Activated CD4-positive, alpha-beta T cell treated with anti-CD3 and anti-CD28 coated beads, Interleukin-2, amount 10 ng/mL, durations not matched to agents 24 days and 14 days (primary cell): ENCODE data around the gene COMT. TPM values are rescaled to one million over a fixed set of nuclear protein-coding genes. Genes with fewer than 3 reads are reported as not detected.
A peak's percentile ranks its signal among the peaks of the same experiment; 100 is the strongest.

Experiments used
- DNase-seq: peaks from one replicate; pipeline ENCODE4 v3.0.0; 2022
- H3K27ac Mint-ChIP-seq: one replicate; pipeline ENCODE4 v1.8.0; 2022; ENCODE audit warnings: mild to moderate bottlenecking, mixed read lengths
- H3K27me3 Mint-ChIP-seq: one replicate; pipeline ENCODE4 v1.8.0; 2022; ENCODE audit warnings: mixed read lengths
- H3K36me3 Mint-ChIP-seq: one replicate; pipeline ENCODE4 v1.8.0; 2022; ENCODE audit warnings: low read depth, mild to moderate bottlenecking, mixed read lengths
- H3K4me1 Mint-ChIP-seq: one replicate; pipeline ENCODE4 v1.8.0; 2021; ENCODE audit warnings: mixed read lengths
- H3K4me3 Mint-ChIP-seq: one replicate; pipeline ENCODE4 v1.8.0; 2022; ENCODE audit warnings: mild to moderate bottlenecking, moderate library complexity, mixed read lengths
- H3K9me3 Mint-ChIP-seq: one replicate; pipeline ENCODE4 v1.8.0; 2021; ENCODE audit warnings: mixed read lengths
- intact Hi-C: fragments of 100-400 bp; cut with micrococcal nuclease; formaldehyde crosslinking; loops from one replicate; pipeline ENCODE4 v1.15.1; 2023
- total RNA-seq: library from RNA; stranded (reverse); gene quantifications from 2 replicates; pipeline ENCODE4 v1.2.3, GENCODE V29; 2022

COMT gene
- total RNA-seq, 1 donor from 2014 or later: 110 TPM

DNA sequence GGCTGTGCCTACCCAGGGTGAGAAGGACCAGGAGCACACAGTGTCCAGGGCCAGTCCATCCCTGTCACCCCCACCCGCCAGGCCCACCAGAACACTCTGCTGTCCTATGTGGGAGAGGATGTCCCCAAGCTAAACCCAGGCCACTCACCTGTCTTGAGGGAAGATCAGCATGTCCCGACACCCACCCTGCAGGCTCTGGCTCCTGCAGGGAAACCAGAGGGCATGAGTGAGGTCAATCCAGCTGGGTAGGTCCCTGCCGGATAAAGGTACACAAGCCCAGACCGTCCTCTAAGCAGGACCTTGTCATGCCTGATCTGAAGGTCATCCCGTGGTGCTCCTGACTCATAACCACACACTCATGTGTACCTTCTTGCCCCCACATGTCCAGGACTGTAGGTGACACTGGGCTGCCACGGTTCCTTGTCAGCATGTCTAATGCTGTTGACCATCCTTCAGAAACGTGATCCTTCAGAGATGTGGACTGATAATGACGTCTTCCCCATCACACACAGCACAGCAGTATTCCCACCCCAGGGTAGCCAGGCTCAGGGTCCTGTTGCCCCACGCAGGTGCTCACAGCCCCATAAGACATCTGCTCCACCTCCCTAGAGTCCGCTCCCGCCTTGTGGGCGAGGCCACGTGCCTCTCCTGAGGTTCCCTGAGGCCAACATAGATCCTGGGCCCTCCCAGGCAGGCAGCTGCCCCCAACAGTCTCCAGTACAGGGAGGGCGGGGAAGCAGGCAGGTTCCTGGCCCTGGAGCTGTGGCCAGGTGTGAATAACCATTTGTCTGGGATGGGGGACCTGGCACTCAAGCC, 68.9 kb downstream of the COMT start:
- H3K4me1 Mint-ChIP-seq: no peaks in the 10 kb centered on the region
- H3K9me3 Mint-ChIP-seq: no peaks in the 10 kb centered on the region
- H3K27me3 Mint-ChIP-seq: peaks cover 16% of the 10 kb centered on the region
- intact Hi-C loops: no loop called here
- no peak overlapping the region for H3K4me3 Mint-ChIP-seq
- no peak overlapping the region for H3K27ac Mint-ChIP-seq
- DNase-seq: no peak
- no peaks in the 10 kb centered on the region for H3K36me3 Mint-ChIP-seq

DNA sequence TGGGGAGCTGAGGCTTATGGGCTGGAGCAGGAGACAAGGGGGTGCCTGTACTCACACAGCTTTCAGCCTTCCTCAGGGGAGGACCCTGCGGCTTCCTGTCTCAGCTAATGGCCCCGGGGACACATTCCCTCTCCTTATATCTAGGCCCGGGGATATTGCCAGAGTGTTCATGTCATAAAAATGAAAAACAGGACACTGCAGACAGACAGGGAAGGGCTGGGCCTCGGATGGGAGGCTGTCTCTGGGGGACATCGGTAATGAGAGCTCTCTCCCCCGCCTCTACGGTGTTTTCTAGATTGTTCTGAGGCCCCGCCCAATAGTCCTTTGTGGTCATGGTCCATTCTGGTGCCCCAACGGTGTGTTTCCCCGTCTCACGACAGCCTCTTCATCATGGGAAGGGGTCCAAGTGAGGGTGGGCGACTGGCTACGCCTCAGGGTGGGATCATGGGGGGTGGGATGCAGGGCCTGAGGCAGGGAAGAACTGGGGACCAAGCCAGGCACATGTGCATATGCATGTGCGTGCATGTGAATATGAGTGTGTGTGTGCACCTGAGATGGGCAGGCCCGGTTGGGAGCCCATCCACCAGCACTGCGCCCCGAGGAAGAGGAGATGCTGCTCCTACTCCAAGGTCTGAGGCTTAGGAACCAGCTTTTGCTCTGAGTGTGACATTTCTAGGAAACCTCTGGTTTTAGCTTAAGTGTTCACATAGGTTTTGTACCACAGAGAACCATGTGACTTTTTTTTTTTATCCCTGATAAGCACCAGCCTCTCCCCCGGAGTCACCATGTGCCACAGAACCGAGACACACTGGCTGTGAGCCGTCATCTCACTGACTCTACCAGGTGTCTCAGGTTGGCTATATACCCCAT, 69.8 kb downstream of the COMT start:
- H3K36me3 Mint-ChIP-seq: no peaks in the 10 kb centered on the region
- H3K27ac Mint-ChIP-seq: no peak overlapping the region
- no peaks in the 10 kb centered on the region for H3K4me1 Mint-ChIP-seq
- no peak overlapping the region for H3K4me3 Mint-ChIP-seq
- no peak for DNase-seq
- peaks cover 15% of the 10 kb centered on the region for H3K27me3 Mint-ChIP-seq
- no peaks in the 10 kb centered on the region for H3K9me3 Mint-ChIP-seq
- intact Hi-C loops: no loop called here

DNA sequence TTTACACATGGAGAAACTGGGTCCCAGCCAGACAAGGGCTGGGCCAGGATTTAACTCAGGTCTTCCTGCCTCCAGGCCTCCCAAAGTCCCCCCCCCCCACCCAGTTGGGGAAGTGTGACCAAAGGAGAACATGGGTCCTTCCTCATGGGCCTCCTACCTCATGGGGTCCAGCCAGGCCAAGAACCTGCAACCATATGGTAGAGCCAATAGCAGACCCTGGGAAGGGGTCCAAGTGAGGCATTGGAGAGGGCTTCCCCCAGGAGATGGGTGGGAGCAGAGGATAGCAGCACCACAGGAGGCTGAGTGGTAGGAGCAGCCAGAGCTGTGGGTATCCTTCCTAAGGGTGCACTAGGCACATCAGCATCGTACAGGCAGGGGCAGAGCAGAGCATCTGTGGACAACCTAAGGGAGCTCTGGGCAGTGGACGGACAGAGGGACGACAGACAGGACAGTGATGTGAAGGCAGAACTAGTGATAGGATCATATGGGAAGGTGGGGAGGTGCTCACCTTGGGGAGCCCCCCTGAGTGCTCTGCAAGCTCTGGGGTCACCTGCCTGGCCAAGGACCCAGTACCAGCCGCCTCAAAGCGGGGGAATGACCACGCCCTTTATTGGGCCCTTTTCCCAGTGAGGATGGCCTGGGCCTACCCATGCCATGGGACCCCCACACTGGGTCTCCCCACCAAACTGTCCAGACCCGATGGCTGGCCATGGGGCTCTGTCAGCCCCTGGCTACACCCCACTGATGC, 70.6 kb downstream of the COMT start:
- Mint-ChIP-seq H3K36me3 (no peaks in the 10 kb centered on the region), H3K9me3 (no peaks in the 10 kb centered on the region), H3K4me3 (no peak overlapping the region), H3K27me3 (peaks cover 15% of the 10 kb centered on the region), H3K4me1 (peaks cover 2% of the 10 kb centered on the region), H3K27ac (no peak overlapping the region)
- DNase-seq: no peak
- intact Hi-C loops: no loop called here

DNA sequence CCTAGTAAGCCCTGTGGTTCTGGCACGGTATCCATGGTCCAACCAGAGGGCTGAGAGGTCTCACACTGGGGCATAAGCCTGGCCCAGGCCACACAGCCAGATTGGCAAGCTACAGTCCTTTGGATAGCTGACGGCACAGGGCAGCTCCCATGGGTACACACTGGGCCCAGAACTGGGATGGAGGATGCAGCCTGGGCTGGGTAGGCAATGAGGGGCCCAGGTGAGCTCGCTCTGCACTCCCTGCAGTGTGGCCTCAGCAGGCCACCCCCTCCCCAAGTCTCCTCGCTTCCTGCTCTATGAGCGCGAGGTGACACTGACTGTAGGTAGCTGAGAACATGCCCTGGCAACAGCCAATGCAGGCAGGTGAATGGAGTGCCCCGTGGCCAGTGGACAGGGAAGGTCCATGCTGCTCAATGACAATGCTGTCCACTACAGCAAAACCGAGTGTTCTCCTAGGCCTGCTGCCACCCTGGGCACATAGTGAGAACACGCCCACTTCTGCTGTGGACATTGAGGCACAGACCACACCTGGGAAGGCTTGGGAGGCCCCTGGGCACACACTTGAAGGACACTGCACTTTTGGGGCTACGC, 71.3 kb downstream of the COMT start:
- Mint-ChIP-seq H3K4me3 (no peak overlapping the region), H3K27me3 (peaks cover 20% of the 10 kb centered on the region), H3K4me1 (peaks cover 5% of the 10 kb centered on the region), H3K27ac (no peak overlapping the region), H3K9me3 (no peaks in the 10 kb centered on the region), H3K36me3 (no peaks in the 10 kb centered on the region)
- intact Hi-C loops: no loop called here
- DNase-seq: no peak

DNA sequence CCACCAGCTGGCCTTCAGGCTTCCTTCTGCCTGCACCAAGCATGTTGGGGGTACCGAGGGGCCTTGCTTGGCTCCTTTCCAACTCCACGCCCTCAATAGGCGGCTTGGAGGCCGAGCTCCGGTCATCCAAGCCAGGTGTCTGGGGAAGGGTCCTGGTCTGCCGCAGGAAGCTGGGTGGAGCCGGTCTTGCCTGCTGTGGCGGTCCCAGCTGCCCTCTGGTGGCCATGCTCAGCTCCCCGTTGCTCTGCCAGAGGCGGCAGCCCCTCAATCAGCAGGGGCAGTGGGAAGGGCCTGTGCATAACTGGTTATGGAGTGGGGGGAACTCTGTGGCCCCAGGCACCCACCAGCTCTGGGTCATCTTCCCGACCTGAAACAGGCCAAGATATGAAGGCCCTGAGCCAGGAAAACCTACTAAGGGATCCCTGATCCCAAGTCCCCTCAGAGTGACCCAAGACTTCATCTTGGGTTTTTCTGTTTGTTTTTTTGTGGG, 71.9 kb downstream of the COMT start:
- Mint-ChIP-seq H3K4me3 (no peak overlapping the region), H3K4me1 (peaks cover 5% of the 10 kb centered on the region), H3K36me3 (no peaks in the 10 kb centered on the region), H3K27me3 (peaks cover 23% of the 10 kb centered on the region), H3K27ac (no peak overlapping the region), H3K9me3 (no peaks in the 10 kb centered on the region)
- DNase-seq: peak; percentile 72
- intact Hi-C loops: no loop called here

DNA sequence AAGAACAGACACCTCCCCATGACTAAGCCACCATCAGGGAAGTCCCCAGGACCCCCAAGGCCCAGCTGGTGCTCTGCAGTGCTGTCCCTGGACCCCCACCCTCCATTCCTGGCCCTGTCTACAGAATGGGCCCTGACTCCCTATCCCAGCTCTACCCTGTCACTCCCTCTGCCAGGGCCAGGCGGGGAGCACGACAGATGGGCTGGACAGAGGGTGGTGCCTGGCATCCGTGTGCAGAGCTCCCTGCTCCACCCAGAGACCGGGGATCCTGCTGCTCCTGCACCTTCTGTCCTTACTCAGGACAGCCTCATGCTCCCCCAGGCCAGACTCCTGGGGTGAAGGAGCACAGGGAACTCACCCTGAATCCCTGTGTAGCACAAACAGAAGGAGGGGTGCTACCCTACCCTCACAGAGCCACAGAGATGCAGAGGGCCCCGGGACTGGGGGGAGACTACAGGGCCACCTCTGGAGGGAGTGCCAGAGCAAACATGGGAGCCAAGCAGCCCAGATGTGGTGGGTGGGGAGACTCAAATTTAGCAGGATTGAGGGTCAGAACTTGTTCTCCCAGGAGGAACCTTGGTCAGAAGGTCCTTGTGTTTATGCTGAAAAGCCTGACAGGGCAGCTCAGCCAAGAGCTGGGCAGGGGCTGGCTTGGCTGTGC, 73.1 kb downstream of the COMT start:
- intact Hi-C loops: no loop called here
- H3K27me3 Mint-ChIP-seq: peaks cover 25% of the 10 kb centered on the region
- H3K4me1 Mint-ChIP-seq: peaks cover 7% of the 10 kb centered on the region
- no peak for DNase-seq
- H3K9me3 Mint-ChIP-seq: no peaks in the 10 kb centered on the region
- no peak overlapping the region for H3K4me3 Mint-ChIP-seq
- H3K36me3 Mint-ChIP-seq: no peaks in the 10 kb centered on the region
- no peak overlapping the region for H3K27ac Mint-ChIP-seq

DNA sequence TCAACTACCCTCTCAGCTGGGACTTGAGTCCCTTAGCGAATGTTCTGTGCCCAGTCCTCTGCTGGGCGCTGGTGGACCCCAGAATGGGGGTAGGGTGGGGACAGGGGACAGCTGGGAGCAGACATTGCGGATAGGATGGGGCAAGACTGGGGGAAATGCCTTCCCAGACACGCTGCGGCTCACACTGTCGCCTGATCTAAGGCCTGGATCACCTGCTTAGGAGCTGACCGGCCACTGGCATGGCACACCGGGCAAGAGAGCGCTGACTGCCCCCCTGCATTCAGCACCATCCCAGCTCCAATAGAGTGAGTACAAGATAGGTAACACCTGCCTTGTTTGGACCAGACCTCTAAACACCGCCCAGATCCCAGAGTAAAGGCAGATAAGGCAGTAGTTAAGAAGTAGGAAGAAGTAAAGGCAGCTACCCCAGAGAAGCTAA, 73.6 kb downstream of the COMT start:
- DNase-seq: no peak
- peaks cover 25% of the 10 kb centered on the region for H3K27me3 Mint-ChIP-seq
- H3K27ac Mint-ChIP-seq: no peak overlapping the region
- H3K4me3 Mint-ChIP-seq: peak overlapping the region; percentile 43
- H3K4me1 Mint-ChIP-seq: peaks cover 8% of the 10 kb centered on the region
- no peaks in the 10 kb centered on the region for H3K9me3 Mint-ChIP-seq
- H3K36me3 Mint-ChIP-seq: no peaks in the 10 kb centered on the region
- intact Hi-C loops: no loop called here

DNA sequence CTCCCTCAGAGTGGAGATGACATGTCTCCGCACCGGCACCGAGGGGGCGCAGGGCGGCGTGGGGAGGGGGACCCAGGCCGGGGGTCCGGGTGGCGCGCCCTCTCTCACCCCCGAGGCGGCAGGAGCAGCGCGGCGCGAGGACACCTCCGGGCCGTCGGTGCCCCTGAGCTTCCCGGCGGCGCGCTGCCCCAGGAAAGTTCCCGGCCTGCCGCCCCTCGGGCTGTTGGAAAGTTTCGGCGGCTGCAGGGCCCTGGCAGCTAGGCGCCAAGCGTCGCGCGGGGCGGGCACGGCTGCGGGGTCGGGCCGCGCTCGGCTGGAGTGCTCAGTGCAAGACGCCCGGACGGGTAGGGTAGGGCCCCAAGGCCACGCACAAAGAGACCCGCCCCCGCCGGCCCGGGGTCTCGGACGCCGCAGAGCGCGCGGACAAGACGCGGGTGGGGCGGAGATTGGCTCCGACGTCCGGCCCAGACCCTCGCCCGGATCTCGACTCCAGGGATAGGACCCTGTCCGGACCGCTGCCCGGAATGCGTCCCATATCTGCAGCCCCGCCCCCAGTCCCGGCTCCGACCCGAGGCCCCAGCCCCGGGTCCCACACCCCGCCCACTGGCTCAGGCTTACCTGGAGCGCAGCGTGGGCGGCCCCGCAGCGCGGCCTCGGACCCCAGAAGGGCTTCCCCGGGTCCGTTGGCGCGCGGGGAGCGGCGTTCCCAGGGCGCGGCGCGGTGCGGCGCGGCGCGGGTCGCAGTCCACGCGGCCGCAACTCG, 74.6 kb downstream of the COMT start:
- DNase-seq: no peak
- peak overlapping the region; percentile 89 for H3K4me3 Mint-ChIP-seq
- peaks cover 2% of the 10 kb centered on the region for H3K36me3 Mint-ChIP-seq
- H3K4me1 Mint-ChIP-seq: peaks cover 12% of the 10 kb centered on the region
- H3K9me3 Mint-ChIP-seq: no peaks in the 10 kb centered on the region
- H3K27ac Mint-ChIP-seq: no peak overlapping the region
- intact Hi-C loops: loop anchor here (1.0 kb wide), 1 partner anchor 46 kb away; no protein-coding TSS in a partner anchor
- H3K27me3 Mint-ChIP-seq: peaks cover 25% of the 10 kb centered on the region

DNA sequence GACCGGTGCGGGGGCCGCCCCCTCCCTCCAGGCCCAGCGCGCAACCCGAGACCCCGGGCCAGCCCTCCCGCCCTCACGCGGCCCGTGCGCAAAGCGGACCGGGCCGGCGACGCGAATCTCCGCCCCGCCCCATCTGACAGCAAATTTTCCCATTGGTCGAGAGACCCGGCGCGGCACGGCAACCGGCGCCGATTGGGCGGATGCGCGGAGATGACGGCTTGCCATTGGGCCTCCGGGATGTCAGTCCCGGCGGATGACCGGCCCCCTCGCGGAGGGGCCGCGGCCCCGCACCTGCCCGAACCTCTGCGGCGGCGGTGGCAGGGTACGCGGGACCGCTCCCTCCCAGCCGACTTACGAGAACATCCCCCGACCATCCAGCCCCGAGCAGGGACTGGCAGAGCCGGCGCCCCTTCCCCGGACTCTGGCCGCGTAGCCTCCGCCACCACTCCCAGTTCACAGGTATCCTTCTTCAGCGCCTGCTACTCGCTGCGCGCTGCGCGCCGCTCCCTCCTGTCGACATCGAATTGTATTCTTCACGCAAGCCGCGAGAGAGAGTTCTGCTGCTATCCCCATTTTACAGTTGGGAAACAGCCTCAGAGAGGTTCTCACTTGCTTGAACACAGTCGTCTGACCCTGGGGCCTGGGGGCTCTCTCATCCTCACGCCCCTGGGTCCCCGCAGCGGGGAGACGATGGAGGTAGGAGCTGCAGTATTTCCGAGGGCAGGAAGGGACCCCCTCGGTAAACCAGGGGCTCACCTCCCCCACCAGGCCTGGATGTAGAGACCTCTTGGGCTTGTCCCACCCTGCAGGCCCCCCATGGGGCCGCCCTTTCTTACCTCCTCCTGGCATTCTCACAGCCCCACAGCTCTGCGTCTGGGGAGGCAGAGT, 75.4 kb downstream of the COMT start, which contains the start of gene ARVCF:
TSS of gene ARVCF (minus strand) at position 90 of the 888 bp plus-strand sequence. CDS start 26,029 bp downstream, outside the sequence.
- H3K27ac Mint-ChIP-seq: no peak within 1 kb of the TSS
- H3K9me3 Mint-ChIP-seq: no peaks in the 10 kb centered on the region
- intact Hi-C loops: loop anchor here (1.0 kb wide), 1 partner anchor 47 kb away; no protein-coding TSS in a partner anchor

DNA sequence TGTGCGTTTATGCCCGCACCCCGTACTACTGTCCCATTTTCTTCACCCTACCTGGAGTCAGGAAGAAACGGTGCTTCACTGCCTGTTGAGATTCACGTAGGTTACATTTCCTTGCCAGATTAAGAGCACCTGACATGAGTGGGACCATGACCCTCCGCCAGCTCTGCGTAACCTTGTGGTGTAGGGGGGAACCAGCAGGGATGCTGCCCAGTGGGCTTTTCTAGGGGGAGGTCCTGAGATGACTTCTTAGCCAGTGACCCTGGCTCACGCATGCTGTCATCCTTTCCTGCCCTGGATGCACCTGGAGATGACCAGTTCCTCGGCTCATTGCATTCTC, 76.0 kb downstream of the COMT start:
- intact Hi-C loops: no loop called here
- no peak for DNase-seq
- Mint-ChIP-seq H3K27me3 (peaks cover 25% of the 10 kb centered on the region), H3K27ac (no peak overlapping the region), H3K4me3 (peak overlapping the region; percentile 89), H3K9me3 (no peaks in the 10 kb centered on the region), H3K4me1 (peaks cover 22% of the 10 kb centered on the region), H3K36me3 (peaks cover 2% of the 10 kb centered on the region)

More for the DNA sequence above, 75.4 kb downstream of the COMT start, which contains the start of gene ARVCF:
- peak within 1 kb of the TSS; percentile 89 for H3K4me3 Mint-ChIP-seq
- peaks cover 16% of the 10 kb centered on the region for H3K4me1 Mint-ChIP-seq
- peak; percentile 98 for DNase-seq
- H3K27me3 Mint-ChIP-seq: peaks cover 25% of the 10 kb centered on the region
- peaks cover 2% of the 10 kb centered on the region for H3K36me3 Mint-ChIP-seq

DNA sequence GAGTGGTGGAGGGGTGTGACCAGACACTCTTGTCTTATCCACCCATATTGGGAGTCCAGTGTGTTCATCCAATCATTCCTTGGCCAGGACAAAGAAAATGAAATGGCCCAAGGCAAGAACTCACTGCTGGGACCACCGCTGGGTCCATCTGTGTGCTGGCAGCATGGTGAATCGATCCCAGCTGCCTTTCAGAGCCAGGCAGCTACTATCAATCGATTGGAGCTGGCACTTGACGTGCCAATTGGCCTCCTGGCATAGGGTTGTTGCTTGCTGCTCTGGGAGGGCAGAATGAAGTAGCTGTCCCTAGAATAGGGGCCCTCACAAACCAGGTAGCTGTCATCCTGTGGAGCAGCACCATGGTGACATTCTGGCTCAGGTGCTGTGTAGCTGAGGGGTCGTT, 76.4 kb downstream of the COMT start:
- Mint-ChIP-seq H3K4me3 (peak overlapping the region; percentile 89), H3K36me3 (peaks cover 2% of the 10 kb centered on the region), H3K27ac (no peak overlapping the region), H3K27me3 (peaks cover 25% of the 10 kb centered on the region), H3K4me1 (peaks cover 24% of the 10 kb centered on the region), H3K9me3 (no peaks in the 10 kb centered on the region)
- intact Hi-C loops: no loop called here
- no peak for DNase-seq
